Smooth muscle cell (in vitro differentiated cells): Measurements from ENCODE around the gene TFRC. TPM values are rescaled to one million over a fixed set of nuclear protein-coding genes. Genes with fewer than 3 reads are reported as not detected.

Source experiments
- DNase-seq: peaks from one replicate; lab custom pipeline; 2025; ENCODE audit not compliant: unreplicated experiment; lab: John Stamatoyannopoulos, UW
- H2AFZ ChIP-seq: fragments of 200-600 bp; sonication (generic); 2 replicates; pipeline ENCODE4 v1.6.0; 2016; ENCODE audit warnings: antibody characterized with exemption, low read depth, mild to moderate bottlenecking
- H3F3A ChIP-seq: fragments of 200-600 bp; sonication (generic); 2 replicates; pipeline ENCODE4 v1.6.0; 2017; ENCODE audit warnings: antibody characterized with exemption, low read depth
- H3K27ac ChIP-seq: fragments of 200-600 bp; sonication (generic); 2 replicates; pipeline ENCODE4 v1.5.1; 2016; ENCODE audit warnings: low read depth, mild to moderate bottlenecking
- H3K27me3 ChIP-seq: fragments of 200-600 bp; sonication (generic); 2 replicates; pipeline ENCODE4 v1.6.1; 2016; ENCODE audit warnings: low read depth, mild to moderate bottlenecking
- H3K36me3 ChIP-seq: fragments of 200-600 bp; sonication (generic); 2 replicates; pipeline ENCODE4 v1.5.1; 2016; ENCODE audit warnings: low read depth
- H3K4me1 ChIP-seq: fragments of 200-600 bp; sonication (generic); 2 replicates; pipeline ENCODE4 v1.5.1; 2016; ENCODE audit warnings: low read depth
- H3K4me2 ChIP-seq: fragments of 200-600 bp; sonication (generic); 2 replicates; pipeline ENCODE4 v1.6.0; 2016; ENCODE audit warnings: mild to moderate bottlenecking
- H3K4me3 ChIP-seq: fragments of 200-600 bp; sonication (generic); 2 replicates; pipeline ENCODE4 v1.5.1; 2016; ENCODE audit warnings: mild to moderate bottlenecking
- H3K79me2 ChIP-seq: fragments of 200-600 bp; sonication (generic); 2 replicates; pipeline ENCODE4 v1.6.0; 2016; ENCODE audit warnings: low read depth, mild to moderate bottlenecking
- H3K9ac ChIP-seq: fragments of 200-600 bp; sonication (generic); 2 replicates; pipeline ENCODE4 v1.6.0; 2016; ENCODE audit warnings: low read depth
- H3K9me3 ChIP-seq: fragments of 200-600 bp; sonication (generic); replicated peaks from 2 replicates; pipeline ENCODE4 v1.5.1; 2016; ENCODE audit warnings: low read depth
- H4K20me1 ChIP-seq: fragments of 200-600 bp; sonication (generic); 2 replicates; pipeline ENCODE4 v1.6.0; 2016; ENCODE audit warnings: low read depth
- CTCF ChIP-seq: fragments of 200-600 bp; sonication (generic); IDR thresholded peaks from 2 replicates; pipeline ENCODE4 v1.5.1; 2017; ENCODE audit warnings: borderline replicate concordance, mild to moderate bottlenecking, antibody characterized with exemption; ENCODE audit not compliant: insufficient read depth, poor library complexity, severe bottlenecking
- WGBS: methylation state at CpG from one replicate; pipeline ENCODE4 v1.1.7; 2016; ENCODE audit warnings: low lambda C conversion rate; 5-methylcytosine and 5-hydroxymethylcytosine counted together
- polyA plus RNA-seq: library from polyadenylated mRNA; unstranded; fragments of >200 nt; fragmentation: Nextera tagmentation; extraction: Ambion mirVana; gene quantifications from 2 replicates; pipeline ENCODE4 v1.2.1, GENCODE V29; 2016
- total RNA-seq: library from RNA; depleted of rRNA; stranded (reverse); fragments of >200 nt; gene quantifications from 2 replicates; pipeline ENCODE4 v1.2.3, GENCODE V29; 2014

Gene TFRC
- total and polyA plus RNA-seq, 2 experiments from 2014 or later = 22.1 to 39.0 TPM

GRCh38 chr3:196050597-196050996 is 31.3 kb downstream of the TFRC start:
- H3K4me3 ChIP-seq = no peak overlapping the region
- H3K27ac ChIP-seq = no peak overlapping the region
- no peaks in the 10 kb centered on the region for H3K9me3 ChIP-seq
- WGBS = 91% methylated on average over 3 of the region's 3 CpGs
- H4K20me1 ChIP-seq = no peaks in the 10 kb centered on the region
- H3K36me3 ChIP-seq = peaks cover 18% of the 10 kb centered on the region
- no peak for DNase-seq
- H3F3A ChIP-seq = peaks cover 5% of the 10 kb centered on the region
- no peak overlapping the region for H3K9ac ChIP-seq
- no peaks in the 10 kb centered on the region for H3K79me2 ChIP-seq
- no peak for TF ChIP-seq CTCF
- no peaks in the 10 kb centered on the region for H3K27me3 ChIP-seq
- H2AFZ ChIP-seq = no peak overlapping the region
- H3K4me1 ChIP-seq = no peaks in the 10 kb centered on the region
- no peak overlapping the region for H3K4me2 ChIP-seq

DNA sequence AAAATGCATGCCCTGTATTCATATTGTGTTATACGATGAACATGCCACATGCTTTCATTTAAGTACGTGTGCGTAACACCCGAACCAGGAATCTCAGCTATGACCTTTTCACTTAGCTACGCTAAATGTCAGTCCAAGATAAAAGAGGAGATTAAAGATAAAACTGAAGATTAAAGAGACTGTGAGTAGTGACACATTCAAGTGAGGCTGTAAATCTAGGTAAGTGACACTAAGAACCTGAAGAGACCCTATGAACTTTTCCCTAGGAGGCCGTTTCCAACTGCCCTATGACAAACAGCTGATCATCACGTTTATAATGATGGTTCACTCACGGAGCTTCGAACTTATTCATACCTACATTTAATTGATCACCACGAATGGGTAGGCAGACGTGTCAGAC is 32.2 kb downstream of the TFRC start:
- no peak for DNase-seq
- Histone ChIP-seq H3F3A (peaks cover 5% of the 10 kb centered on the region), H3K36me3 (peaks cover 18% of the 10 kb centered on the region), H3K27ac (no peak overlapping the region), H4K20me1 (no peaks in the 10 kb centered on the region), H3K79me2 (no peaks in the 10 kb centered on the region), H3K27me3 (no peaks in the 10 kb centered on the region), H3K4me1 (no peaks in the 10 kb centered on the region), H3K9me3 (no peaks in the 10 kb centered on the region), H3K4me2 (no peak overlapping the region), H2AFZ (no peak overlapping the region), H3K9ac (no peak overlapping the region), H3K4me3 (no peak overlapping the region)
- TF ChIP-seq CTCF = no peak
- WGBS = 82% methylated on average over 11 of the region's 11 CpGs

DNA sequence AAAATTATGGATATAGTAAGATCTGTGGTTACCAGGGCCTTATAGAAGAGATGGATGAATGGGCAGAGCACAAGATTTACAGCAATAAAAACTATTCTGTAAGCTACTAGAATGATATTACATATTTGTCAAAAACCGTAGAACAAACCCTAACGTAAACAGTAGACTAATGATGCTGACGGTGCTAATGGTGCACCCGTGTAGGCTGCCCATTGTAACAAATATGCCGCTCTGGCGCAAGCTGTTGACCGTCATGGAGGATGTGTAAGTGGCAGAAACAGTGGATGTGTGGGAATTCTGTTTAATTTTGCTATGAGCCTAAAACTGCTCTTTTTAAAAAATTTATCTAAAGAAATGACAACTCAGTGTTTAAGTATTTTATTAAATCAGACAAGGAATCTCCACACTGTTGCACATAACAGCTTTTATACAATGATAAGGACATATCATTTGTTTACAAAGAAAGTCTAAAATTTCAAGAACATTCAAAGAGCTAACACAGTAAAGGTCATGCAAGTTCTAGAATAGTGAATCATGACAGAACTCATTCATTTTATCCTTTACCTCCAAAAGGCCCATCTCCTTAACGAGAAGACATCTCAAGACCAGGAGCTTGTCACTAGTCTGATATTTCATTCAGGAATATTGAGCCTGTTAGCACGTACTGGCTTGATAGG is 32.8 kb downstream of the TFRC start:
- H4K20me1 ChIP-seq = no peaks in the 10 kb centered on the region
- no peak overlapping the region for H3K4me3 ChIP-seq
- no peaks in the 10 kb centered on the region for H3K4me1 ChIP-seq
- H3K27ac ChIP-seq = no peak overlapping the region
- H3K27me3 ChIP-seq = no peaks in the 10 kb centered on the region
- no peak for DNase-seq
- no peak overlapping the region for H3K4me2 ChIP-seq
- no peaks in the 10 kb centered on the region for H3K79me2 ChIP-seq
- H3K9me3 ChIP-seq = no peaks in the 10 kb centered on the region
- no peak overlapping the region for H3K9ac ChIP-seq
- peaks cover 18% of the 10 kb centered on the region for H3K36me3 ChIP-seq
- 97% methylated on average over 9 of the region's 9 CpGs for WGBS
- H2AFZ ChIP-seq = no peak overlapping the region
- TF ChIP-seq CTCF = no peak
- peaks cover 5% of the 10 kb centered on the region for H3F3A ChIP-seq

DNA sequence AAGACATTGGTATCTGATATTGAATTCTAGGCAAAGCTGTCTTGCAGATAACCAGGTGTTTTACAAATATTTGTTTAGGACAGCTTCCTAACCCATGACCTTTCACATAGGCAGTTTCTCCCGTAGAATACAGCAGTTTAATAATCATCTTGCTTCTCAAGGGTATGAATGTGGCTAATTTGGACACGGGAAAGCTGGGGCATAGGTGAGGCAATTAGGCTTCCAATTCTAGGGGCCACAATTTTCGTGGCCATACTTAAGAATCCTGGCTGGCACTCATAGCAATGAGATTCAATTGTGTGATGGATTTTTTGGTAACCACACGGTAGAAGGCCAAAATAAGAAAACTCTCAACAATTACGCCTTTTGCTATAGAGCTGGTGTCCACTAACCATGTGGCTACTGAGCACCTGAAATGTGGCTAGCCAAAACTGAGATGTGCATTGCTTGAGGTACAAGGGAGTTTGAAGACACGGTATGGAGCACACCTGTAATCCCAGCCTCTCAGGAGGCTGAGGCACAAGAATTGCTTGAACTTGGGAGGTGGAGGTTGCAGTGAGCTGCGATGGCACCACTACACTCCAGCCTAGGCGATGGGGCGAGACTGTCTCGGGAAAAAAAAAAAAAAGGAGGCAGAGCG is 34.4 kb downstream of the TFRC start:
- no peaks in the 10 kb centered on the region for H4K20me1 ChIP-seq
- no peak overlapping the region for H3K27ac ChIP-seq
- H2AFZ ChIP-seq = no peak overlapping the region
- no peaks in the 10 kb centered on the region for H3K9me3 ChIP-seq
- H3K9ac ChIP-seq = no peak overlapping the region
- H3K4me2 ChIP-seq = no peak overlapping the region
- H3K4me3 ChIP-seq = no peak overlapping the region
- H3F3A ChIP-seq = peaks cover 5% of the 10 kb centered on the region
- DNase-seq = no peak
- no peaks in the 10 kb centered on the region for H3K27me3 ChIP-seq
- peaks cover 18% of the 10 kb centered on the region for H3K36me3 ChIP-seq
- no peaks in the 10 kb centered on the region for H3K79me2 ChIP-seq
- no peak for TF ChIP-seq CTCF
- no peaks in the 10 kb centered on the region for H3K4me1 ChIP-seq
- WGBS = 96% methylated on average over 11 of the region's 11 CpGs
